Measurements from ENCODE around the gene ZBBX. TPM values are rescaled to one million over a fixed set of nuclear protein-coding genes. Genes with fewer than 3 reads are reported as not detected.
"Not testable (repeated sequence)": the region's sequence is repeated elsewhere in the genome, so short reads cannot be mapped to it uniquely, and the experiment has no call there.

The ZBBX gene, protein sequence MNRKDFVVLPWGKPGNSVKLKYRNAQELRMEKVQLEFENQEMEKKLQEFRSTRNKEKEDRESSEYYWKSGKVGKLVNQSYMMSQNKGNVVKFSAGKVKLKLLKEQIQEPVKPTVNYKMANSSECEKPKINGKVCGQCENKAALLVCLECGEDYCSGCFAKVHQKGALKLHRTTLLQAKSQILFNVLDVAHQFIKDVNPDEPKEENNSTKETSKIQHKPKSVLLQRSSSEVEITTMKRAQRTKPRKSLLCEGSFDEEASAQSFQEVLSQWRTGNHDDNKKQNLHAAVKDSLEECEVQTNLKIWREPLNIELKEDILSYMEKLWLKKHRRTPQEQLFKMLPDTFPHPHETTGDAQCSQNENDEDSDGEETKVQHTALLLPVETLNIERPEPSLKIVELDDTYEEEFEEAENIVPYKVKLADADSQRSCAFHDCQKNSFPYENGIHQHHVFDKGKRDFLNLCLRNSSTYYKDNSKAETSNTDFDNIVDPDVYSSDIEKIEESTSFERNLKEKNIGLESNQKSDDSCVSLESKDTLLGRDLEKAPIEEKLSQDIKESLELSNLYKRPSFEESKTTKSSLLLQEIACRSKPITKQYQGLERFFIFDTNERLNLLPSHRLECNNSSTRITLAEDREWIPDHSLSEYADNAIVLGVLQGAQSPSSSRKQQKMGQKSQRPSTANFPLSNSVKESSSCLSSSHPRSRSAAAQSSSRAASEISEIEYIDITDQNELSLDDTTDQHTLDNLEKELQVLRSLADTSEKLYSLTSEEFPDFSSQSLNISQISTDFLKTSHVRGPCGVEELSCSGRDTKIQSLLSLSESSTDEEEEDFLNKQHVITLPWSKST
- not detected for total RNA-seq

DNA sequence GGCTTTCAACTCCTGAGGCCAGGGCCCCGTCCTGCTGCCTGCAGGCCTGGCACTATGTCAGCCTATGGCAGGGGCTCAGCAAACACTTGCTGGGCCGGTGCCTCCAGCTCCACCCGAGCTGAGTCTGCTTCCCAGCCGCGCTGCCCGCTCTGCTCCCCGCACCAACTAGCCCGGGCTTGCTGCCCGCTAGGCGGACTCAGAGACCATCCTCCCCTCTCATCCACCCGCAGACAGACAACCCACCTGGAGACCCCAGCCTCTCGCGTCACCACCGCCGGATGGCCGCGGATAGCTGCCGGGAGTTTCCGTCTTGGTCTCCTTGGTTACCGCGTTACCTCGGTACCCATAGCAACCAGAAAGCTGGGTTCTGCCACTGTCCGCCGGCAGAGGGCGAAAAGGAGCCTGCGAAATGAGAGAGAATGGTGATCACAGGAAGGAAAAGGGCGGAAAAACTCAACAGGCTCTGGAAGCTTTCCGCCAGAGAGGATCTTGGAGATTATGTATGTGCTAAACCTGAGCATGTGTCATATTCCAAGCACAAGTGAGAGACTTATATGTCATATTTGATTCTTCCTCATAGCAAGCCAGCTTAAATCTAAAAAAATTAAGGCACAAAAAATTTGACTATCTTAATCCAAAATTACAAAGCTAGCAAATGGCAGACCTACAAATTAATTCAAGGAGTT is at the start of gene ZBBX:
ZBBX (minus strand) TSS at position 294 of the 686 bp plus-strand sequence. CDS start 7,396 bp downstream, outside the sequence.
- Mint-ChIP-seq H3K4me1 (ENCODE audit: low read depth) (peaks cover 8% of the 10 kb centered on the region), H3K9me3 (no peaks in the 10 kb centered on the region), H3K36me3 (no peaks in the 10 kb centered on the region), H3K27me3 (peaks cover 8% of the 10 kb centered on the region), H3K27ac (no peak within 1 kb of the TSS), H3K4me3 (peak within 1 kb of the TSS; percentile 77)
- CTCF ChIA-PET: interaction anchor here (0.7 to 5.0 kb wide), 27 partner anchors 8 to 978 kb away, joined by 3 to 40 read pairs (median 4); partner anchors contain the start of genes PDCD10 and SERPINI1
- intact Hi-C loops (cut with micrococcal nuclease): loop anchor here (1.0 to 2.0 kb wide), 3 partner anchors 304 to 502 kb away; partner anchors contain the start of genes PDCD10 and SERPINI1
- POLR2A ChIA-PET: interaction anchor here (0.5 to 0.6 kb wide), 2 partner anchors 137 to 1416 kb away, joined by 3 read pairs; no protein-coding TSS in a partner anchor
- peak; percentile 89 for DNase-seq

DNA sequence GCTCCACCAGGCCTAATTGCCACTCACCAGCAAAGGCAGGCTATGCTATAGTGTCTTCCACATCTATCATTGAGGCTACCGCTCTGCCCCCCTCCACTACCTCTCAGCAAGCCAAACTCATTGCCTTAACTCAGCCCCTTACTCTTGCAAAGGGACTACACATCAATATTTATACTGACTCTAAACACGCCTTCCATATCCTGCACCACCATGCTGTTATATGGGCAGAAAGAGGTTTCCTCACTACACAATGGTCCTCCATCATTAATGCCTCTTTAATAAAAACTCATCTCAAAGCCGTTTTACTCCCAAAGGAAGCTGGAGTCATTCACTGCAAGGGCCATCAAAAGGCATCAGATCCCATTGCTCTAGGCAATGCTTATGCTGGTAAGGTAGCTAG is 46.9 kb upstream of the ZBBX start:
- intact Hi-C loops (cut with micrococcal nuclease); CTCF ChIA-PET; H3K36me3 Mint-ChIP-seq; DNase-seq; H3K27ac Mint-ChIP-seq; H3K27me3 Mint-ChIP-seq; H3K4me1 Mint-ChIP-seq (ENCODE audit: low read depth); H3K9me3 Mint-ChIP-seq; H3K4me3 Mint-ChIP-seq; POLR2A ChIA-PET: not testable (repeated sequence)

- DNase-seq; H3K4me3 Mint-ChIP-seq; H3K9me3 Mint-ChIP-seq; H3K27ac Mint-ChIP-seq; H3K4me1 Mint-ChIP-seq (ENCODE audit: low read depth); intact Hi-C loops (cut with micrococcal nuclease); CTCF ChIA-PET; H3K36me3 Mint-ChIP-seq; POLR2A ChIA-PET; H3K27me3 Mint-ChIP-seq: not testable (repeated sequence)
Measured at GRCh38 chr3:167422396-167422795, 42.3 kb upstream of the ZBBX start.

DNA sequence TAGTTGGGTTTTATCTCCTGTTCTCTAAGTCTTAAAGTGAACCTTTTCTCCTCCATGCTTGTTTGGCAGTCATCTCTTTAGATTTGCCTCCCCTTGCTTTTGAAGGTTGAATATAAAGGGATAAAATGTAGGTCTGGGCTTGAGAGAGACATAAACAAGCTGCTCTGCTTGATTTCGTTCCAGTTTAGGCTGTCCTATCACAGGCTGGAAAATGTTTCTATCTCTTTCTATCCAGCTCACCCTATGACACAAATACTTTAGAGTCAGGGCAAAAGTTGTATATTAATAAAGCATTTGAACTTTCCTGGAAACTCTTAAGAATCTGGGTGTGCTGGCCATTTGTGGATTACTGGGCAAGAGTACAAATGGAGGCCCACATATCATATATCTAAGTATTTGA is 29.5 kb upstream of the ZBBX start:
- DNase-seq: no peak
- Mint-ChIP-seq H3K4me1 (ENCODE audit: low read depth) (no peaks in the 10 kb centered on the region), H3K27me3 (no peaks in the 10 kb centered on the region), H3K9me3 (no peaks in the 10 kb centered on the region), H3K36me3 (no peaks in the 10 kb centered on the region), H3K4me3 (no peak overlapping the region), H3K27ac (no peak overlapping the region)
- ChIA-PET POLR2A (no interaction called here), CTCF (no interaction called here)
- intact Hi-C loops (cut with micrococcal nuclease): no loop called here

DNA sequence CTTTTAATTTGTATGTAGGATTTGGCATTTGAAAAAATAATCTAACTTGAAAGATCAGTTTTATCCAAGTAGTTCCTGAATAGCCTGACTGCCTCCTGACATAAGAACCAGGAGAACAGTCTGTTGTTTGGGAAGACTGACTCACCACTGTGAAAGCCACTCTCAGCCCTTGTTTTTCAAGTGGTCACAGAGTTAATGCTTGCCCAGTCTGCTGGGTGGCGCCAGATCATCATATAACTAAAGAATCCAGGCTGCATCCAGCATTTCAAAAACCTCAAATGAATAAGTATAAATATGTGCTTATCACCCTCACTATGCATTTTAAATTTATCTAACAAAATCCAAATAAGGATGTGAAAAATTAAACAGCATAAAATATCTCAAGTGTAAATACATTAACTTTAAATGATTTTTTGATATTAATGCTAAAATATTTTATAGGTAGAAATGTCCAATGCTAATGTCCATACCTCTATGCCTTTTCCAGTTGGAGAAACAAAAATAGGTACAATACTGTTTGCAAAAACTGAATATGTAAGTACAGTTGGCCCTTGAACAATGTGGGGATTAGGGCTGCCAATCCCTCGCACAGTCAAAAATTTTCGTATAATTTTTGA is 26.9 kb upstream of the ZBBX start:
- intact Hi-C loops (cut with micrococcal nuclease): no loop called here
- no peaks in the 10 kb centered on the region for H3K36me3 Mint-ChIP-seq
- no peaks in the 10 kb centered on the region for H3K27me3 Mint-ChIP-seq
- no peak overlapping the region for H3K27ac Mint-ChIP-seq
- H3K9me3 Mint-ChIP-seq: no peaks in the 10 kb centered on the region
- POLR2A ChIA-PET: no interaction called here
- H3K4me1 Mint-ChIP-seq (ENCODE audit: low read depth): no peaks in the 10 kb centered on the region
- no peak overlapping the region for H3K4me3 Mint-ChIP-seq
- DNase-seq: peak; percentile 10
- CTCF ChIA-PET: no interaction called here

DNA sequence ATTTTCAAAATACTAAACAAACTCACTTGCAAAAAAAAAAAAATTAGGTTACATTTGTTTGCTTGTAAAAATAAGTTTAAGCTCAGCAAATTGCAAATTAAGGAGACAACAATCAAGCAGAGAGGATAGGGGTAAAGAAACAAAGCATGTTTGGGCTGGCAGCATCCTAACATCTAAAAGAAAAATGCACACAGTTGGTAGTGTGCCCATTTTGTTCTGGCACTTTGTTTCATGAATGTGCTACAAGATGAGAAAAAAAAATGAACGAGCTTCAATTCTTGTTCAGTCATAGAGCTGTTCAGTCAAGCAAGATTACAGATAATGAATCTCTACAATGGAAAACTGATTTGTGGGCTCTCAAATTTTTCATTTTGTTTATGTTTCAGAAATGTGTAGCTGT is 17.7 kb upstream of the ZBBX start:
- no peak overlapping the region for H3K4me3 Mint-ChIP-seq
- no peaks in the 10 kb centered on the region for H3K36me3 Mint-ChIP-seq
- intact Hi-C loops (cut with micrococcal nuclease): no loop called here
- H3K9me3 Mint-ChIP-seq: no peaks in the 10 kb centered on the region
- H3K27ac Mint-ChIP-seq: no peak overlapping the region
- no peak for DNase-seq
- H3K4me1 Mint-ChIP-seq (ENCODE audit: low read depth): no peaks in the 10 kb centered on the region
- peaks cover 5% of the 10 kb centered on the region for H3K27me3 Mint-ChIP-seq
- ChIA-PET CTCF (no interaction called here), POLR2A (no interaction called here)

- POLR2A ChIA-PET: no interaction called here
- CTCF ChIA-PET: interaction anchor here (1.5 kb wide), 1 partner anchor 16 kb away, joined by 4 read pairs; the partner anchor contains the start of gene ZBBX
- DNase-seq: no peak
- peaks cover 10% of the 10 kb centered on the region for H3K27me3 Mint-ChIP-seq
- intact Hi-C loops (cut with micrococcal nuclease): no loop called here
- H3K27ac Mint-ChIP-seq: no peak overlapping the region
- H3K4me3 Mint-ChIP-seq: no peak overlapping the region
- H3K36me3 Mint-ChIP-seq: no peaks in the 10 kb centered on the region
- no peaks in the 10 kb centered on the region for H3K9me3 Mint-ChIP-seq
- H3K4me1 Mint-ChIP-seq (ENCODE audit: low read depth): no peaks in the 10 kb centered on the region
Measured at GRCh38 chr3:167396075-167396474, 16.0 kb upstream of the ZBBX start.

DNA sequence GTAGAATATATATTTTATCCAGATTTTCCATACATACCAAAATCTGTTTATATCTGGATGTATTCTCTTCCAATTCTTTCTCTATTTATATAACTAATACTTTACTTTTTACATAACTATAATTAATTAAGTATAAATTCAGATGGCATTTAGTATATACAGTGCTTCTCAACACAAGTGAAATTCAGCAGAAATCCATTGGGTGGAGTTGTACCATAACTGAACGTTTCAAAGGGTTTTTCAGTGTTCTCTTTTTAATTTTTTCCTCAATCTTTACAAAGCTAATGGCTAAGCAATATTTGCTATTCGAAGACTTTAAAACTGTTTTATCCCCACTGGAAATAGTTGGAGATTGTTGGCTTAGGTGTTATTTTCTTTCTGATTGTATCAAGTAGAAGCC is 13.9 kb upstream of the ZBBX start:
- Mint-ChIP-seq H3K36me3 (no peaks in the 10 kb centered on the region), H3K27ac (no peak overlapping the region), H3K27me3 (peaks cover 7% of the 10 kb centered on the region), H3K4me3 (no peak overlapping the region), H3K4me1 (ENCODE audit: low read depth) (no peaks in the 10 kb centered on the region), H3K9me3 (no peaks in the 10 kb centered on the region)
- intact Hi-C loops (cut with micrococcal nuclease): no loop called here
- ChIA-PET POLR2A (no interaction called here), CTCF (no interaction called here)
- DNase-seq: no peak

DNA sequence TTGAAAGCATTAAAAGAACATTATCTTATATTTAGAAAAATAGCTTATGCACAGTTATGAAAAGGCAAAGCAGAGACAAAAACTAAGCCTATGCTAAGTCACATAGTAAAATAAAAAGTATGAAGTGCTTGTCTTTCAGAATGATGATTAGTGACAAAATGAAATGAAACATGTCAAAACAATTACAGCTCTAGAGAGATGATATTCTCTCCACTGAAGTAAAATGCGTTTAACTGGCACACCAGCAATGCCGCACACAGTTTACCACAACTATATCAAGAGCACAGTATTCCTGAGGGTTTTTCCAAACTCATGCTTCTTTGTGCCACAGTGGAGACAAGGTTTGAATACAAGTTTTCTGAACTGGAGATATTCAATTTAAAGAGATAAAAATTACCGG is 2.1 kb upstream of the ZBBX start:
- peaks cover 12% of the 10 kb centered on the region for H3K27me3 Mint-ChIP-seq
- CTCF ChIA-PET: interaction anchor here (0.6 to 5.0 kb wide), 5 partner anchors 9 to 644 kb away, joined by 3 to 36 read pairs (median 4); no protein-coding TSS in a partner anchor
- H3K36me3 Mint-ChIP-seq: no peaks in the 10 kb centered on the region
- no peak for DNase-seq
- POLR2A ChIA-PET: no interaction called here
- no peak overlapping the region for H3K4me3 Mint-ChIP-seq
- intact Hi-C loops (cut with micrococcal nuclease): no loop called here
- H3K9me3 Mint-ChIP-seq: no peaks in the 10 kb centered on the region
- H3K27ac Mint-ChIP-seq: no peak overlapping the region
- peaks cover 8% of the 10 kb centered on the region for H3K4me1 Mint-ChIP-seq (ENCODE audit: low read depth)

DNA sequence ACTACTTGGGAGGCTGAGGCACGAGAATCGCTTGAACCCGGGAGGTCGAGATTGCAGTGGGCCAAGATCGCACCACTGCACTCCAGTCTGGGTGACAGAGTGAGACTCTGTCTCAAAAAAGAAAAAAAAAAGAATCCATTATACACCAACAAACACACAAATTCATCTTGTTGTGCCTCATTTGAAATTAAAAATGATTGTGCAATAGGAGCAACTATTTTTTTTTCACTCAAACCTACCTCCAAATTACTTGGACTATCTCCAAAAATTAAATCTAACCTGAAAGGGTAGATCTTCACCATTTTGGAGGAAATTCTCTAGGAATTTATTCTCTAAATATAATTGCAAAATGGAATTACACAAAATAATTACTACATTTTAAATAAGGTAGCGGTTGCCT is 4.6 kb downstream of the ZBBX start:
- CTCF ChIA-PET: no interaction called here
- intact Hi-C loops (cut with micrococcal nuclease): no loop called here
- Mint-ChIP-seq H3K27ac (no peak overlapping the region), H3K27me3 (peaks cover 6% of the 10 kb centered on the region), H3K36me3 (no peaks in the 10 kb centered on the region), H3K4me1 (ENCODE audit: low read depth) (peaks cover 5% of the 10 kb centered on the region), H3K4me3 (no peak overlapping the region), H3K9me3 (no peaks in the 10 kb centered on the region)
- DNase-seq: no peak
- POLR2A ChIA-PET: no interaction called here

DNA sequence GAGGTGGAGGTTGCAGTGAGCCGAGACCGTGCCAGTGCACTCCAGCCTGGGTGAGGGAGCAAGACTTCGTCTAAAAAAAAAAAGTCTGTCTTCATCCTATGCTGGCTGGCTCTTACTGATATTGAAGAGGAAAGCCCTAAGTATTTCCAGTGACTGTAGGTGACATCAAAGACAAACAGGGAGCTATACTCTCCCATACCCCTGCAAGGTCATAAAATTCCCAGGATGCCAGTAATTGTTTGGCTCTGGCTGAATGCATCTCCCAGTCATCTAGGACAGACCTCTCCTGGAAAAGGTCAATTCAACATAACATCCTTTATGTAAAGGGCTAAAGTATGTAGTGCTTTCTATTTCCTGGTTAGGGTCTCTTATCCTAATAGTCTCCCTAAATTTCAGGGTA is 8.0 kb downstream of the ZBBX start:
- CTCF ChIA-PET: interaction anchor here (0.9 to 1.6 kb wide), 2 partner anchors 8 to 510 kb away, joined by 3 to 4 read pairs; partner anchors contain the start of gene ZBBX
- H3K27ac Mint-ChIP-seq: no peak overlapping the region
- H3K27me3 Mint-ChIP-seq: no peaks in the 10 kb centered on the region
- H3K36me3 Mint-ChIP-seq: no peaks in the 10 kb centered on the region
- no peaks in the 10 kb centered on the region for H3K4me1 Mint-ChIP-seq (ENCODE audit: low read depth)
- no peak overlapping the region for H3K4me3 Mint-ChIP-seq
- intact Hi-C loops (cut with micrococcal nuclease): no loop called here
- no peaks in the 10 kb centered on the region for H3K9me3 Mint-ChIP-seq
- POLR2A ChIA-PET: no interaction called here
- DNase-seq: no peak

DNA sequence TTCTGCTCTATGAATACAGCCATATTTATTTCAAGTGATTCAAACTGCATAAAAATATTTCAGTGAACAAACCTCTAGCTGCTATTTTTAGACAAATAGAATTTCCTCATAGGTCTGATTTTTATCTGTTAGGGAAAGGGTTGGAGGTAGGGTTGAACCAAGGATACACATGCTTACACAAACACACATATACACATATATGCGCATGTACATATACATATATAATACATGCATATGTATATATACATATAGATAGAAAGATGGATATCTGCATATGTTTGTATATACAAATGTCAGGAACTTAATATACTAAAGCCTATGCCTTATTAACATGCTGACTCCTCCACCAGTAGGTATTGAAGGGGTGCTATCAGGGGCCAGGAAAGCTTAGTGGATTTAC is 18.1 kb downstream of the ZBBX start:
- CTCF ChIA-PET: no interaction called here
- H3K9me3 Mint-ChIP-seq: peaks cover 7% of the 10 kb centered on the region
- POLR2A ChIA-PET: no interaction called here
- H3K4me1 Mint-ChIP-seq (ENCODE audit: low read depth): no peaks in the 10 kb centered on the region
- no peak overlapping the region for H3K4me3 Mint-ChIP-seq
- no peak overlapping the region for H3K27ac Mint-ChIP-seq
- intact Hi-C loops (cut with micrococcal nuclease): no loop called here
- H3K36me3 Mint-ChIP-seq: no peaks in the 10 kb centered on the region
- no peak for DNase-seq
- H3K27me3 Mint-ChIP-seq: no peaks in the 10 kb centered on the region

All from activated CD4-positive, alpha-beta memory T cell treated with anti-CD3 and anti-CD28 coated beads for 36 hours (primary cell).